HepG2 (cell line): ENCODE measurements around the gene TK1. TPM values are rescaled to one million over a fixed set of nuclear protein-coding genes. Genes with fewer than 3 reads are reported as not detected.

Source experiments
- AKAP8 ChIP-seq: sonication (generic); formaldehyde crosslinking; IDR thresholded peaks from 2 replicates; pipeline ENCODE4 v1.5.1; 2020; ENCODE audit warnings: mild to moderate bottlenecking, missing genetic modification reagents
- ARID4A ChIP-seq: sonication (generic); formaldehyde crosslinking; IDR thresholded peaks from 2 replicates; pipeline ENCODE4 v1.5.0; 2020; ENCODE audit warnings: mild to moderate bottlenecking, missing genetic modification reagents, borderline replicate concordance
- CHD2 ChIP-seq: IDR thresholded peaks from 2 replicates; pipeline ENCODE4 v1.6.1; 2011; ENCODE audit warnings: low read depth, low read length, improper control_type of control experiment
- ELF3 ChIP-seq: IDR thresholded peaks from 2 replicates; pipeline ENCODE4 v1.6.1; 2016; ENCODE audit warnings: missing genetic modification reagents, missing compliant biosample characterization
- FOXA1 ChIP-seq, 2 experiments: fragments of 450-650 bp in 1 of 2; sonication (generic) in 1 of 2; formaldehyde crosslinking in 1 of 2; IDR thresholded peaks; 2 replicates each; pipeline versions ENCODE4 v1.4.0 to v1.6.1; 2016 to 2020; ENCODE audit warnings: missing genetic modification reagents in 1 of 2
- GLMP ChIP-seq: sonication (generic); formaldehyde crosslinking; IDR thresholded peaks from 2 replicates; pipeline ENCODE4 v1.9.0; 2021; ENCODE audit warnings: missing genetic modification reagents, mild to moderate bottlenecking, borderline replicate concordance
- HDAC1 ChIP-seq: sonication (generic); formaldehyde crosslinking; IDR thresholded peaks from 2 replicates; pipeline ENCODE4 v1.5.1; 2020; ENCODE audit warnings: mild to moderate bottlenecking, missing genetic modification reagents
- MYPOP ChIP-seq: sonication (generic); formaldehyde crosslinking; IDR thresholded peaks from 2 replicates; pipeline ENCODE4 v1.8.1; 2023; ENCODE audit warnings: mild to moderate bottlenecking, moderate library complexity, missing genetic modification reagents
- NFE2 ChIP-seq: sonication (generic); formaldehyde crosslinking; IDR thresholded peaks from 2 replicates; pipeline ENCODE4 v1.4.0; 2020; ENCODE audit warnings: missing genetic modification reagents
- NFKBIZ ChIP-seq: IDR thresholded peaks from 2 replicates; pipeline ENCODE4 v1.6.1; 2018; ENCODE audit warnings: missing genetic modification reagents, missing compliant biosample characterization
- SAP130 ChIP-seq: IDR thresholded peaks from 2 replicates; pipeline ENCODE4 v1.6.1; 2016; ENCODE audit warnings: low read depth
- SATB2 ChIP-seq: sonication (generic); formaldehyde crosslinking; IDR thresholded peaks from 2 replicates; pipeline ENCODE4 v1.5.0; 2020; ENCODE audit warnings: missing genetic modification reagents
- ZBTB26 ChIP-seq: IDR thresholded peaks from 2 replicates; pipeline ENCODE4 v1.6.1; 2016; ENCODE audit warnings: missing compliant biosample characterization, missing genetic modification reagents, borderline replicate concordance
- ZFX ChIP-seq: sonication (generic); formaldehyde crosslinking; IDR thresholded peaks from 2 replicates; pipeline ENCODE4 v1.4.0; 2020; ENCODE audit warnings: mild to moderate bottlenecking, low read depth, missing genetic modification reagents, moderate library complexity
- ZNF333 ChIP-seq: sonication (generic); formaldehyde crosslinking; IDR thresholded peaks from 2 replicates; pipeline ENCODE4 v1.4.0; 2020; ENCODE audit warnings: mild to moderate bottlenecking, missing genetic modification reagents, borderline replicate concordance
- ZNF598 ChIP-seq: sonication (generic); formaldehyde crosslinking; IDR thresholded peaks from 2 replicates; pipeline ENCODE4 v1.5.1; 2020; ENCODE audit warnings: mild to moderate bottlenecking, missing genetic modification reagents, borderline replicate concordance
- ZUFSP ChIP-seq: sonication (generic); formaldehyde crosslinking; IDR thresholded peaks from 2 replicates; pipeline ENCODE4 v1.9.0; 2021; ENCODE audit warnings: missing genetic modification reagents, mild to moderate bottlenecking, borderline replicate concordance
- polyA plus RNA-seq, 8 experiments: library from polyadenylated mRNA; depleted of rRNA in 3 of 8; stranded (reverse) in 7 of 8; unstranded in 1 of 8; fragments of >200 nt; fragmentation: Illumina TruSeq in 4 of 8; extraction: Trizol in 4 of 8; gene quantifications; 2 replicates each; pipeline versions ENCODE4 v1.2.1 to v1.2.3, GENCODE V29; 2011 to 2016; ENCODE audit warnings: low read depth in 4 of 8, missing spikeins in 1 of 8, mixed read lengths in 1 of 8; ENCODE audit not compliant: insufficient read depth in 1 of 8
- total RNA-seq, 5 experiments: library from RNA; depleted of rRNA; stranded (reverse); fragments of >200 nt; fragmentation: Illumina TruSeq; extraction: Trizol; gene quantifications; 2 replicates each; pipeline ENCODE4 v1.2.3, GENCODE V29; 2016; ENCODE audit warnings: low read depth in 1 of 5

Gene TK1
- total and polyA plus RNA-seq, 2 of the 13 experiments (the other 11 are each of a cell fraction or from before 2014, with no cell fraction given) = 45.0 to 96.0 TPM

- TF ChIP-seq ARID4A (CRISPR knock-in tag) = peak; percentile 12; the same call in 1 of the 2 replicates
- TF ChIP-seq CHD2 = no peak
- TF ChIP-seq NFE2 = no peak
- peak; percentile 83; the same call in 1 of the 2 replicates for TF ChIP-seq ZNF333 (CRISPR knock-in tag)
- peak; percentile 38 for TF ChIP-seq HDAC1 (CRISPR knock-in tag)
- TF ChIP-seq FOXA1 (IDR thresholded peaks at IDR 0.05) = no peak
- no peak for TF ChIP-seq FOXA1 (CRISPR knock-in tag; IDR thresholded peaks at IDR 0.05)
- TF ChIP-seq ELF3 (CRISPR knock-in tag) = peak; percentile 38
- peak; percentile 36; the same call in 1 of the 2 replicates for TF ChIP-seq ZFX (CRISPR knock-in tag)
- TF ChIP-seq SAP130 (CRISPR knock-in tag) = peak; percentile 37
- no peak for TF ChIP-seq ZUFSP (CRISPR knock-in tag)
- 0 out of 2 replicates have a peak, but pooled peaks have one; percentile 56 for TF ChIP-seq AKAP8 (CRISPR knock-in tag)
- no peak for TF ChIP-seq GLMP (CRISPR knock-in tag)
- TF ChIP-seq NFKBIZ (CRISPR knock-in tag) = no peak
- TF ChIP-seq MYPOP (CRISPR knock-in tag) = no peak
- TF ChIP-seq SATB2 (CRISPR knock-in tag) = no peak
- TF ChIP-seq ZBTB26 = no peak
- peak; percentile 60 for TF ChIP-seq ZNF598
Observed at GRCh38 chr17:78137392-78138203, 49.3 kb downstream of the TK1 start (continued).
